Measurements from ENCODE around the gene POLE2. TPM values are rescaled to one million over a fixed set of nuclear protein-coding genes. Genes with fewer than 3 reads are reported as not detected.

Gene POLE2
- total and polyA plus RNA-seq, 10 donors = 1.8 to 7.4 (median 3.7) TPM

DNA sequence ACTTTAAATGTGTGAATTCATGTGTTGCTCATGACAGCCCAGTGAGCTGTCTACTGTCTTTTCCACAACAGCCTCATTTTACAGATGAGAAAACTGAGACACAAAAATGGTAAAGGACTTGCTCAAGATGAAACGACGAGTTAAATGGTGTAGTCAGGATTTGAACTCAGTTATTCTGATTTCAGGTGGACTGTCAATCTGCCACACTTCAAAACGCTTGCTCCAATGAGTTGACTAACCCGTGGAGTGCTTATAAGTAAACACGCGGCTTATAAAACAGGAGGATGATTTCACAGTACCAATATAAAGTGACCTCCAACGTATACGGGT lies 652 bp upstream of the POLE2 start:
- Histone ChIP-seq H3K27me3 (replicated peaks in 1 of 7) (no peaks in the 10 kb centered on the region), H3K4me1 (peaks cover 3 to 41% (median 20%) of the 10 kb centered on the region in 6 donors), H3K36me3 (no peaks in the 10 kb centered on the region), H3K27ac (peak overlapping the region; percentile 63 to 88 (median 82)), H3K4me3 (peak overlapping the region in 6 of 8 donors; percentile 69 to 92 (median 83)), H3K9me3 (no peaks in the 10 kb centered on the region)
- WGBS, 5 donors = 90 to 95% (median 92%) methylated on average over 8 of the region's 8 CpGs
- intact Hi-C loops (cut with DNase I; ENCODE audit: low total_unique reads) = no loop called here
- TF ChIP-seq, protein P1, sequence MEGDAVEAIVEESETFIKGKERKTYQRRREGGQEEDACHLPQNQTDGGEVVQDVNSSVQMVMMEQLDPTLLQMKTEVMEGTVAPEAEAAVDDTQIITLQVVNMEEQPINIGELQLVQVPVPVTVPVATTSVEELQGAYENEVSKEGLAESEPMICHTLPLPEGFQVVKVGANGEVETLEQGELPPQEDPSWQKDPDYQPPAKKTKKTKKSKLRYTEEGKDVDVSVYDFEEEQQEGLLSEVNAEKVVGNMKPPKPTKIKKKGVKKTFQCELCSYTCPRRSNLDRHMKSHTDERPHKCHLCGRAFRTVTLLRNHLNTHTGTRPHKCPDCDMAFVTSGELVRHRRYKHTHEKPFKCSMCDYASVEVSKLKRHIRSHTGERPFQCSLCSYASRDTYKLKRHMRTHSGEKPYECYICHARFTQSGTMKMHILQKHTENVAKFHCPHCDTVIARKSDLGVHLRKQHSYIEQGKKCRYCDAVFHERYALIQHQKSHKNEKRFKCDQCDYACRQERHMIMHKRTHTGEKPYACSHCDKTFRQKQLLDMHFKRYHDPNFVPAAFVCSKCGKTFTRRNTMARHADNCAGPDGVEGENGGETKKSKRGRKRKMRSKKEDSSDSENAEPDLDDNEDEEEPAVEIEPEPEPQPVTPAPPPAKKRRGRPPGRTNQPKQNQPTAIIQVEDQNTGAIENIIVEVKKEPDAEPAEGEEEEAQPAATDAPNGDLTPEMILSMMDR (IDR thresholded peaks at IDR 0.05 in 8 of 11, conservative IDR thresholded peaks at IDR 0.05 in 3 of 11) = no peak
- TF ChIP-seq POLR2AphosphoS5 (IDR thresholded peaks at IDR 0.05) = no peak
- DNase-seq = no peak

DNA sequence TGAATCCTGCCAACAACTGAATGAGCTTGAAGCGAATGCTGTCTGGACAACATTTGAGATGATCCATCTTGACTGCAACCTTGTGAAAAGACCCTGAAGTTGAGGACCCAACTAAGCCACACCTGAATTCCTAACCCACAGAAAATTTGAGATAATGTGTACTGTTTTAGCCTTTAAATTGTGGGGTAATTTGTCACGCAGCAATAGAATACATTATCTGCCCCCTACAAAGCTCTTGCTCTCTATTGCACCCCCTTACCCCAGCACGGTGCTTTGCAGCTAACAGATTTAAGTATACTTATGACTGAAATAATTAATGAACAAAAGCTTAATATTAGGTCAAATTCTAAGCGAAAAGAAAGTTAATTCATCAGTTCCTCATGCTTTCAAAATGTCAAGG lies 1.6 kb downstream of the POLE2 start:
- peaks cover 0 to 14% (median 0%) of the 10 kb centered on the region in 6 donors for H3K36me3 ChIP-seq
- H3K27ac ChIP-seq = no peak overlapping the region
- H3K4me3 ChIP-seq = no peak overlapping the region
- TF ChIP-seq POLR2AphosphoS5 (IDR thresholded peaks at IDR 0.05) (no peak), POLR2A (IDR thresholded peaks at IDR 0.05) (no peak)
- TF ChIP-seq, protein P1 (IDR thresholded peaks at IDR 0.05 in 8 of 11, conservative IDR thresholded peaks at IDR 0.05 in 3 of 11) = no peak
- intact Hi-C loops (cut with DNase I; ENCODE audit: low total_unique reads) = no loop called here
- peaks cover 3 to 26% (median 14%) of the 10 kb centered on the region in 6 donors for H3K4me1 ChIP-seq
- H3K9me3 ChIP-seq = no peaks in the 10 kb centered on the region
- no peak for DNase-seq
- 89 to 95% (median 93%) methylated on average over 4 of the region's 4 CpGs for WGBS, 5 donors
- no peaks in the 10 kb centered on the region for H3K27me3 ChIP-seq (replicated peaks in 1 of 7)

DNA sequence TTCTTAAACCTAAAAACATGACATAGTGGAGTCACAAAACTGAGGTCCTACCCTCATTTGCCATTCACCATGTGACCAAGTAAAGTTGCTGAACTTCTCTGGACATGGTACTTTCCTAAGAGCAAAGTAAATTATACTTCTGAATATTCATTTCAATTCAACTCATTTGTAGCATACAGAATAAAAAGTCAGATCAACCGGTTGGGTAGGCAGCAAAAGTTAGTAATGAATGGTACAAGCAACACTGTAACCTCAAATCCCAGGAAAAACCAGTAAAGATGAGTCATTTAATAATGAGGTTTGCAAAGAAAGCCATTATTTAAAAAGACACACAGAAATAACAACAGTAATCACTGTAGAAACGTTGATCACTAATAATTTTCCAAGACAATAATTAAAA lies 8.7 kb downstream of the POLE2 start:
- Histone ChIP-seq H3K27ac (no peak overlapping the region), H3K9me3 (peaks cover 0 to 4% (median 0%) of the 10 kb centered on the region in 8 donors), H3K4me3 (no peak overlapping the region), H3K27me3 (replicated peaks in 1 of 7) (no peaks in the 10 kb centered on the region), H3K4me1 (no peaks in the 10 kb centered on the region), H3K36me3 (peaks cover 0 to 37% (median 0%) of the 10 kb centered on the region in 6 donors)
- DNase-seq = no peak
- intact Hi-C loops (cut with DNase I; ENCODE audit: low total_unique reads) = no loop called here
- WGBS, 5 donors = 69 to 84% (median 74%) methylated on average over 2 of the region's 2 CpGs
- TF ChIP-seq POLR2AphosphoS5 (IDR thresholded peaks at IDR 0.05) (no peak), POLR2A (IDR thresholded peaks at IDR 0.05) (no peak)
- TF ChIP-seq, protein P1 (IDR thresholded peaks at IDR 0.05 in 8 of 11, conservative IDR thresholded peaks at IDR 0.05 in 3 of 11) = no peak

DNA sequence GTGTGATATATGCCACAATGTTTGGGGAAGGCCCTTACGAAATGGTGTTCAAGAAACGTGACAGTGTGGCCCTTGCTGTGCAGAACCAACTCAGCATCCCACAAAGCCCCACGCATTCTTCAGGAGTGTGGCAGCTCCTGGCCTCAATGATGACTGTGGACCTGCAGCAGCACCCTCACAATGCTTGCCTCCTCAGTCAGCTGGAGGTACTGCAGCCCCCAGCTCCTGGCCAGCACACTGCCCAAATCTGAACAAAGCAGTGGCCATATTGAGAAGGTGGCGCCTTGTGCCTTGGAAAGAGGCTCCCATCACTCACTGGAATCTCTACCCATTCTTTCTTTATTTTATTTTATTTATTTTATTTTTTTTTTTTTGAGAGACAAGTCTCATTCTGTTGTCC lies 10.4 kb downstream of the POLE2 start:
- H3K36me3 ChIP-seq = peaks cover 0 to 36% (median 0%) of the 10 kb centered on the region in 6 donors
- no peak overlapping the region for H3K27ac ChIP-seq
- peaks cover 0 to 9% (median 0%) of the 10 kb centered on the region in 8 donors for H3K9me3 ChIP-seq
- intact Hi-C loops (cut with DNase I; ENCODE audit: low total_unique reads) = no loop called here
- TF ChIP-seq POLR2AphosphoS5 (IDR thresholded peaks at IDR 0.05) = no peak
- no peak for TF ChIP-seq POLR2A (IDR thresholded peaks at IDR 0.05)
- TF ChIP-seq, protein P1 (IDR thresholded peaks at IDR 0.05 in 8 of 11, conservative IDR thresholded peaks at IDR 0.05 in 3 of 11) = no peak
- H3K4me1 ChIP-seq = no peaks in the 10 kb centered on the region
- H3K4me3 ChIP-seq = no peak overlapping the region
- no peaks in the 10 kb centered on the region for H3K27me3 ChIP-seq (replicated peaks in 1 of 7)
- 90 to 97% (median 95%) methylated on average over 4 of the region's 4 CpGs for WGBS, 5 donors
- no peak for DNase-seq

All from spleen (tissue), 11 donors.